ENCODE measurements around the gene KLF16.

DNA sequence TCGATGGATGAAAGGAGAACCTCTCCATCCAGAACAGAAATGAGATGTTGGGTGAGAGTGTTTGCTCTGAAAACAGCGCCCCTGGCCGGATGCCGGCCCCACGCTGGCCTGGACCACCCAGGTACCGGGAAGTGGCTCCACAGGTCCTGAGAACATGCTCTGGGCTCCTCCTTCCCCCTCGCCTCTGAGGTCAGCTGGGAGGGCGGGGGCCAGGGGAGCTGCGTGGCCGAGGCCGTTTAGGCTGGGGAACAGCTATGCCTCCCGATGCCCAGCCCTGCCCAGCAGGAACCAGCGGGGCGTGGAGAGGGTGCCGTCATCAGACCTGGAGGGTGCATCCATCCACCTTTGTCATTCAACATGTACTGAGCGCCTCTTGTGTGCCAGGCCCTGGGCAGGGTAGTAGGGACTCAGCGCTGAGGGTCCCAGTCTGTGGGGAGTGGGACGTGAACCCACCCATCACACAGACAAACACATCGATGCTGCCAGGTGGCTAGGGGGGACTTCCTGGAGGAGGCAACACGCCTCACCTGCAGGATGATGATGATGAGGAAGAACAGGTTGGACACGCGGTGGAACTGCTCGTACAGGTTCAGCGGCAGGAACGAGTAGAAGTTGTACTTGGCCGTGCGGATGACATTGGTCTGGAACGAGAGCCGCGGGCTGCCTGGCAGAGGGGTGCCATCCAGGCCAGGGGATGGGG is 55.5 kb downstream of the KLF16 start:
- TF ChIP-seq, protein P1, sequence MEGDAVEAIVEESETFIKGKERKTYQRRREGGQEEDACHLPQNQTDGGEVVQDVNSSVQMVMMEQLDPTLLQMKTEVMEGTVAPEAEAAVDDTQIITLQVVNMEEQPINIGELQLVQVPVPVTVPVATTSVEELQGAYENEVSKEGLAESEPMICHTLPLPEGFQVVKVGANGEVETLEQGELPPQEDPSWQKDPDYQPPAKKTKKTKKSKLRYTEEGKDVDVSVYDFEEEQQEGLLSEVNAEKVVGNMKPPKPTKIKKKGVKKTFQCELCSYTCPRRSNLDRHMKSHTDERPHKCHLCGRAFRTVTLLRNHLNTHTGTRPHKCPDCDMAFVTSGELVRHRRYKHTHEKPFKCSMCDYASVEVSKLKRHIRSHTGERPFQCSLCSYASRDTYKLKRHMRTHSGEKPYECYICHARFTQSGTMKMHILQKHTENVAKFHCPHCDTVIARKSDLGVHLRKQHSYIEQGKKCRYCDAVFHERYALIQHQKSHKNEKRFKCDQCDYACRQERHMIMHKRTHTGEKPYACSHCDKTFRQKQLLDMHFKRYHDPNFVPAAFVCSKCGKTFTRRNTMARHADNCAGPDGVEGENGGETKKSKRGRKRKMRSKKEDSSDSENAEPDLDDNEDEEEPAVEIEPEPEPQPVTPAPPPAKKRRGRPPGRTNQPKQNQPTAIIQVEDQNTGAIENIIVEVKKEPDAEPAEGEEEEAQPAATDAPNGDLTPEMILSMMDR (IDR thresholded peaks at IDR 0.05): no peak
- TF ChIP-seq POLR2AphosphoS5 (IDR thresholded peaks at IDR 0.05) (no peak), POLR2A (IDR thresholded peaks at IDR 0.05) (no peak)
